Measurements from ENCODE around the gene AUTS2. TPM values are rescaled to one million over a fixed set of nuclear protein-coding genes. Genes with fewer than 3 reads are reported as not detected.

AUTS2 gene
- total and polyA plus RNA-seq, 2 experiments from 2014 or later, result 3.0 to 4.4 TPM

DNA sequence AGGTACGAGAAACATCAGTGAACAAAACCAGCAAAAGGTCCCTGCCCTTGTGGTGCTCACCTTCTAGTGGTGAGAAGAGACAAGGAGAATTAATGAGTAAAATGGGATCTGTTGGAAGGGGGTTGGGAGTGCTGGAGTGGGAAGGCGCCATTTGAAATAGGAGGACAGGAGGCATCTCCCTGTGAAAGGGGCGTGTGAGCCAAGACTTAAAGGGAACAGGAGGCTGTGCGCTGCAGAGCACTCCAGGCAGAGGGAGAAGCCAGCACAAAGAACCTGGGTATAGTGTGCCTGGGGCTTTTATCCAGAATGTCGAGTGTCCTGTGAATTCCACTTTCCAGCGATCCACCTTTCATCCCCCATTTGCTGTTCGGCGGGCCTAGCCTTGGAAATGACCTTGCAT lies 1035.8 kb downstream of the AUTS2 start:
- Histone ChIP-seq H3K27ac (no peak overlapping the region), H3K27me3 (replicated peaks; ENCODE audit: insufficient read depth) (no peaks in the 10 kb centered on the region), H3K36me3 (ENCODE audit: low read depth) (no peaks in the 10 kb centered on the region), H4K20me1 (ENCODE audit: insufficient read depth) (no peaks in the 10 kb centered on the region), H3K79me2 (ENCODE audit: insufficient read depth) (no peaks in the 10 kb centered on the region), H2AFZ (no peak overlapping the region), H3K9ac (no peak overlapping the region), H3K9me3 (ENCODE audit: low read depth) (no peaks in the 10 kb centered on the region), H3K9me2 (ENCODE audit: insufficient read depth) (no peaks in the 10 kb centered on the region), H3K4me1 (ENCODE audit: insufficient read depth) (peaks cover 21% of the 10 kb centered on the region), H3K4me3 (no peak overlapping the region), H3F3A (ENCODE audit: insufficient read depth) (peaks cover 10% of the 10 kb centered on the region; the same call in 1 of the 2 replicates), H3K4me2 (ENCODE audit: unreplicated experiment) (no peak overlapping the region)
- no peak for TF ChIP-seq EZH2phosphoT487 (IDR thresholded peaks at IDR 0.05; ENCODE audit: insufficient read depth, low read depth)
- TF ChIP-seq EZH2 (IDR thresholded peaks at IDR 0.05; ENCODE audit: insufficient read depth, poor library complexity, severe bottlenecking), result no peak
- in situ Hi-C loops (cut with MboI), result no loop called here
- DNase-seq, result no peak
- WGBS, 2 experiments (ENCODE audit: low coverage in 1 of 2, low lambda C conversion rate in 2 of 2, missing lambda C conversion rate in 2 of 2), result 97 to 98% methylated on average over 8 of the region's 8 CpGs

DNA sequence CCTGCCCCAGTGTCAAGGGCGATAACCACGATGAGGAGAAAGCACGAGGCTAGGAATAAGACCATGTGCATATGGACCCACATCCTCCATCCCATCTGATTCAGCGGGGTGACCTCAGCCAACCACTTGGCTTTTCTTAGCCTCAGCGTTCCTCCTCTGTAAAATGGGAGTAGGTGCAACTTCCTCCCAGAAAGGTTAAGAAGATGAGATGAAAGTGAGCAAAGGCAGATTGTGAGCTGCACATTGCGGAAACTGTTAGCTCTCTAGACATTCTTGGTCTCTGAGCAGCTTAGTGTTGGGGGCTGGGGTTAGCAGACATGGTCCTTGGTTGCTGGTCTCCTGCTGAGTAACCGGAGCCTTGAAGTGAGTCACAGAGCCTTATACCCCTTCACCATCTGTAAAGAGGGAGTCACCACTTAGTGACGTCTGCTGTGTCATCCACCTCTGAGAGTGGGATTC lies 1036.4 kb downstream of the AUTS2 start:
- no peak overlapping the region for H3K9ac ChIP-seq
- 0 out of 2 replicates have a peak overlapping the region, but pooled peaks have one; percentile 36 for H2AFZ ChIP-seq
- H3K27ac ChIP-seq, result peak overlapping the region; percentile 47

GRCh38 chr7:70635633-70636032 lies 1037.4 kb downstream of the AUTS2 start:
- no peak overlapping the region for H3K4me3 ChIP-seq
- in situ Hi-C loops (cut with MboI), result no loop called here
- DNase-seq, result peak; percentile 15
- no peaks in the 10 kb centered on the region for H3K27me3 ChIP-seq (replicated peaks; ENCODE audit: insufficient read depth)
- TF ChIP-seq EZH2phosphoT487 (IDR thresholded peaks at IDR 0.05; ENCODE audit: insufficient read depth, low read depth), result no peak
- TF ChIP-seq EZH2 (IDR thresholded peaks at IDR 0.05; ENCODE audit: insufficient read depth, poor library complexity, severe bottlenecking), result no peak
- H3K9ac ChIP-seq, result no peak overlapping the region
- H3K4me2 ChIP-seq (ENCODE audit: unreplicated experiment), result no peak overlapping the region
- H3K79me2 ChIP-seq (ENCODE audit: insufficient read depth), result no peaks in the 10 kb centered on the region
- WGBS, 2 experiments (ENCODE audit: low coverage in 1 of 2, low lambda C conversion rate in 2 of 2, missing lambda C conversion rate in 2 of 2), result 94 to 100% methylated on average over 1 of the region's 1 CpG
- no peak overlapping the region for H3K27ac ChIP-seq
- no peaks in the 10 kb centered on the region for H3K9me3 ChIP-seq (ENCODE audit: low read depth)
- no peaks in the 10 kb centered on the region for H4K20me1 ChIP-seq (ENCODE audit: insufficient read depth)
- peaks cover 8% of the 10 kb centered on the region; the same call in 1 of the 2 replicates for H3F3A ChIP-seq (ENCODE audit: insufficient read depth)
- H3K4me1 ChIP-seq (ENCODE audit: insufficient read depth), result peaks cover 19% of the 10 kb centered on the region
- H2AFZ ChIP-seq, result no peak overlapping the region
- H3K36me3 ChIP-seq (ENCODE audit: low read depth), result no peaks in the 10 kb centered on the region
- H3K9me2 ChIP-seq (ENCODE audit: insufficient read depth), result no peaks in the 10 kb centered on the region

More for the DNA sequence above, 1036.4 kb downstream of the AUTS2 start:
- no peak overlapping the region for H3K4me3 ChIP-seq
- no peaks in the 10 kb centered on the region for H4K20me1 ChIP-seq (ENCODE audit: insufficient read depth)
- peak; percentile 95 for DNase-seq
- 46 to 48% methylated on average over 8 of the region's 8 CpGs for WGBS, 2 experiments (ENCODE audit: low coverage in 1 of 2, low lambda C conversion rate in 2 of 2, missing lambda C conversion rate in 2 of 2)
- H3K36me3 ChIP-seq (ENCODE audit: low read depth), result no peaks in the 10 kb centered on the region
- no peaks in the 10 kb centered on the region for H3K9me3 ChIP-seq (ENCODE audit: low read depth)
- H3K27me3 ChIP-seq (replicated peaks; ENCODE audit: insufficient read depth), result no peaks in the 10 kb centered on the region
- H3K4me2 ChIP-seq (ENCODE audit: unreplicated experiment), result no peak overlapping the region
- peaks cover 10% of the 10 kb centered on the region; the same call in 1 of the 2 replicates for H3F3A ChIP-seq (ENCODE audit: insufficient read depth)
- in situ Hi-C loops (cut with MboI), result no loop called here
- peaks cover 21% of the 10 kb centered on the region for H3K4me1 ChIP-seq (ENCODE audit: insufficient read depth)
- no peaks in the 10 kb centered on the region for H3K79me2 ChIP-seq (ENCODE audit: insufficient read depth)
- no peaks in the 10 kb centered on the region for H3K9me2 ChIP-seq (ENCODE audit: insufficient read depth)
- no peak for TF ChIP-seq EZH2 (IDR thresholded peaks at IDR 0.05; ENCODE audit: insufficient read depth, poor library complexity, severe bottlenecking)
- no peak for TF ChIP-seq EZH2phosphoT487 (IDR thresholded peaks at IDR 0.05; ENCODE audit: insufficient read depth, low read depth)

DNA sequence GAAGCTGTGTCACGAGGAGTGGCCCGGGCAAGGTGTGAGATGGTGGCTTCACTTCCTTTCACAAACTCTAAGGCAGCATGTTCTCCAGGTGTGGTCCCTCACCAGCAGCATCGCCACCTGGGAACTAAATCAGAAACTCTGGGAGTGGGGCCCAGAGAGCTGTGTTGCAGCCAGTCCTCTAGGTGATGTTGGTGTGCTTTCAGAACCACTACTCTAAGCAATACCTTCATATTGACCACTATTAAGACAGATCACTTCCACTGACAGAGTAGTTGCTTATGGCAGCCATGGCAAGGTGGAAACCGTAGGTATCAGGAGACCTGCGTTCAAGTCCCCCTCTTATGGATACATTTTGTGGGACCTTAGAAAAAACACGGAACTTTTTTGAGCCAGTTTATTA lies 1037.9 kb downstream of the AUTS2 start:
- H3K4me3 ChIP-seq, result no peak overlapping the region
- H2AFZ ChIP-seq, result no peak overlapping the region
- no peak for DNase-seq
- TF ChIP-seq EZH2 (IDR thresholded peaks at IDR 0.05; ENCODE audit: insufficient read depth, poor library complexity, severe bottlenecking) (no peak), EZH2phosphoT487 (IDR thresholded peaks at IDR 0.05; ENCODE audit: insufficient read depth, low read depth) (no peak)
- peaks cover 14% of the 10 kb centered on the region for H3K4me1 ChIP-seq (ENCODE audit: insufficient read depth)
- H3K36me3 ChIP-seq (ENCODE audit: low read depth), result no peaks in the 10 kb centered on the region
- no peaks in the 10 kb centered on the region for H3K9me2 ChIP-seq (ENCODE audit: insufficient read depth)
- no peak overlapping the region for H3K4me2 ChIP-seq (ENCODE audit: unreplicated experiment)
- H3K27me3 ChIP-seq (replicated peaks; ENCODE audit: insufficient read depth), result no peaks in the 10 kb centered on the region
- no peaks in the 10 kb centered on the region for H4K20me1 ChIP-seq (ENCODE audit: insufficient read depth)
- WGBS, 2 experiments (ENCODE audit: low coverage in 1 of 2, low lambda C conversion rate in 2 of 2, missing lambda C conversion rate in 2 of 2), result 99 to 100% methylated on average over 6 of the region's 6 CpGs
- H3F3A ChIP-seq (ENCODE audit: insufficient read depth), result peaks cover 6% of the 10 kb centered on the region; the same call in 1 of the 2 replicates
- H3K27ac ChIP-seq, result no peak overlapping the region
- no peak overlapping the region for H3K9ac ChIP-seq
- no peaks in the 10 kb centered on the region for H3K79me2 ChIP-seq (ENCODE audit: insufficient read depth)
- in situ Hi-C loops (cut with MboI), result no loop called here
- no peaks in the 10 kb centered on the region for H3K9me3 ChIP-seq (ENCODE audit: low read depth)

Measured in GM23248 (cell line).